GM21526 (cell line): ENCODE results near the gene NDUFA1.
"Not testable (repeated sequence)": the region's sequence is repeated elsewhere in the genome, so short reads cannot be mapped to it uniquely, and the experiment has no call there.

ENCODE experiments used
- ATAC-seq: cut with Tn5 transposase; IDR thresholded peaks from one replicate; pipeline ENCODE4 v1.9.1; 2021; ENCODE audit warnings: moderate library complexity; ENCODE audit not compliant: unreplicated experiment, low FRiP score

The NDUFA1 gene

DNA sequence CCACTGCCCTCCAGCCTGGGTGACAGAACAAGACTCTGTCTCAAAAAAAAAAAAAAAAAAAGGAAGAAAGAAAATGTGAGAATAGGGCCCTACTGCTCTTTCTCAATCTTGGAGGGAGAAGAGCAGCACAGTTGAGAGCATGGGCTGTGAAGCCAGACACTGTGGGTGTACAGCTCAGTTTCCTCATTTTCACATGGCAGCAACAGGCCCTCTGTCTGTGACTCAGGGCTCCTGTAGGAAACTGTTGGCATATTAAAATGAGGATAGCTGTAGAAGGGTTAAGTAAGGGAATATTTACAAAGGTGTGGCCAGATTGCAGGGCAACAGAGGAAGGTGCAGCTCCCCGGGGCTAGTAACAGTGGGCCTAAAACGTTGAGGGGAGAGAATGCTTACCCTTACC lies 27.5 kb downstream of the NDUFA1 start:
- ATAC-seq = no peak

DNA sequence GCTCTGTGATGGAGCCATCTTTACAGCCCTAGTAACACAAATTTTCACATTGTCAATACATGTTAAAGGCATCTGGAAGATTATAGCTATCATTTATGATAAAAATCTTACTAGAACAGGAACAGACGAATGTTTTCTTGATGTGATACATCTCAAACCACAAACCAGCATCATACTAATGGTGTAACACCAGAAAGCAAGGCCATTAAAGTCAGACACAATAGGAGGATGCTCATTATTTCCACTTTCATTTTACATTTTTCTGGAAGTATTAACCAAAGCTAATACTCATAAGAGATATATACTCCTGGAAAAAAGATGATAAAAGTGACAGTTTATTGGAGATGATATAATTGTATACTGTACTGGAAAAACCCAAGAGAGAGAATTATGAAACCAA lies 29.3 kb downstream of the NDUFA1 start:
- no peak for ATAC-seq

GRCh38 chrX:119916310-119916709 lies 44.7 kb downstream of the NDUFA1 start:
- no peak for ATAC-seq

GRCh38 chrX:119917877-119918276 lies 46.2 kb downstream of the NDUFA1 start:
- no peak for ATAC-seq

DNA sequence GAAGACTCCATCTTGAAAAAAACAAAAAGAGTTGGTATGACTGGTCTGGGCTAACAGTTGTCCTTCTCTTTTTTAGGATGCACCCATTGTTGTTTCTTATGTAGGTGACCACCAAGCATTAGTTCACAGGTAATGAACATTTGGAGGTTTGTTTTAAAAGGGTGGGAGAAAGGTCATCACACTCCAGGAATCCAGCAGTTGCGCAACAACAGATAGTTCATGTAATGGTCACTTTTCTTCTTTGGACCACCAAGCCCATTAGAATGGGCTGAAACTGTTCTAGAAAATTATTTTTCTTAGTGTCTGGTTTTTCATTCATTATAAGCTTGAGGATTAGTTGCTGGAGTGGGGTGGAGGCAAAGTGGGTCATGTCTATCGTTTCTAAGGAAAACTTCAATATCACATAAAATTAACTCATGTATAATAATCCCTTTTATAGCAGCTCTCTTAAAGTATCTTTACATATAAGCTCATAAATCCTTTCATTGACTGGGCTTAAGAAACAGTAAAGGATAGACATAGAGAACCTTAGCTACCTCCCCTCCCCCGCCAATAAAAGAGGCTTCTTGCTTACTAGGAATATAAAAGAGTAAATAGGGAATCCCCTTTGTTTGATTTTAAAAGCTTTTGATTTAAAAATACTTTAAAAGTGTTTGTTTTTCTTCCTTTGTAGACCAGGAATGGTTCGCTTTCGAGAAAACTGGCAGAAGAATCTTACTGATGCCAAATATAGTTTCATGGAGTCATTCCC lies 48.4 kb downstream of the NDUFA1 start:
- no peak for ATAC-seq

GRCh38 chrX:119922391-119922790 lies 50.8 kb downstream of the NDUFA1 start:
- not testable (repeated sequence) for ATAC-seq
